K562 (cell line): ENCODE data around the gene MALRD1. TPM values are rescaled to one million over a fixed set of nuclear protein-coding genes. Genes with fewer than 3 reads are reported as not detected.

Experiments
- ATAC-seq: fragments of 200-7000 bp; cut with Tn5 transposase; 3 replicates; pipeline ENCODE4 v1.9.1; 2020; ENCODE audit warnings: moderate library complexity
- BruUV-seq: library from RNA; stranded (reverse); fragments of 400-500 nt; replicated peaks from 2 replicates; lab custom pipeline; 2021; lab: Mats Ljungman, UMichigan
- CTCF ChIA-PET: fragments of 300-600 bp; formaldehyde crosslinking; extraction: SDS; loops from one replicate; lab custom pipeline; 2021; ENCODE audit warnings: low intra/inter-chr PET ratio; lab: Yijun Ruan, JAX
- POLR2A ChIA-PET: fragments of 300-600, 350-650 bp; sonication (Branson Sonifier 250); formaldehyde crosslinking; extraction: SDS; loops from one replicate; lab custom pipeline; 2021; ENCODE audit warnings: antibody characterized with exemption, inconsistent platforms; lab: Yijun Ruan, JAX
- DNase-seq, 4 experiments: peaks; one replicate each; pipeline versions ENCODE4 v3.0.0 to v3.0.0-alpha.2; 2011 to 2018; ENCODE audit warnings: low spot score in 3 of 4, mixed read lengths in 3 of 4; ENCODE audit errors: extremely low read depth in 1 of 4
- FAIRE-seq: peaks from 2 replicates; lab custom pipeline; 2011; peaks lifted over from hg19 to GRCh38; lab: Jason Lieb, UNC
- H2AFZ ChIP-seq: 2 replicates; pipeline ENCODE4 v1.6.0; 2011; ENCODE audit warnings: low read depth, low read length, control low read depth, inconsistent platforms
- H3K27ac ChIP-seq: fragments of 200-600 bp; 3 replicates; pipeline ENCODE4 v1.8.0; 2011; ENCODE audit warnings: low read depth, mild to moderate bottlenecking, control low read depth, inconsistent platforms, low read length, moderate library complexity, mixed read lengths; ENCODE audit errors: extremely low read depth
- H3K27me3 ChIP-seq, 2 experiments: fragments of 300-600 bp in 1 of 2; 2 replicates in 1 of 2; 3 replicates in 1 of 2; pipeline versions ENCODE4 v1.6.0 to v1.8.0; 2011; ENCODE audit warnings: inconsistent platforms in 2 of 2, low read length in 2 of 2, mild to moderate bottlenecking in 1 of 2, mixed read lengths in 1 of 2, moderate library complexity in 1 of 2; ENCODE audit not compliant: control insufficient read depth in 2 of 2, insufficient read depth in 2 of 2
- H3K36me3 ChIP-seq: fragments of 300-600 bp; 3 replicates; pipeline ENCODE4 v1.8.0; 2011; ENCODE audit warnings: mild to moderate bottlenecking, low read length, inconsistent platforms; ENCODE audit not compliant: control insufficient read depth, insufficient read depth
- H3K4me1 ChIP-seq, 2 experiments: fragments of 200-600 bp in 1 of 2; replicated peaks in 1 of 2; 2 replicates in 1 of 2; 3 replicates in 1 of 2; pipeline versions ENCODE4 v1.5.1 to v1.8.0; 2011; ENCODE audit warnings: inconsistent platforms in 2 of 2, low read length in 2 of 2, mild to moderate bottlenecking in 1 of 2, mixed read lengths in 1 of 2, moderate library complexity in 1 of 2; ENCODE audit not compliant: control insufficient read depth in 2 of 2, insufficient read depth in 2 of 2
- H3K4me2 ChIP-seq: 2 replicates; pipeline ENCODE4 v1.6.1; 2011; ENCODE audit warnings: low read length, control low read depth, inconsistent platforms, mixed read lengths; ENCODE audit not compliant: insufficient read depth
- H3K4me3 ChIP-seq: fragments of 200-600 bp; sonication (generic), shearing (Covaris generic); 2 replicates; pipeline ENCODE4 v1.5.1; 2016; ENCODE audit warnings: control low read depth, inconsistent platforms
- H3K79me2 ChIP-seq: fragments of 200-600 bp; 3 replicates; pipeline ENCODE4 v1.8.0; 2011; ENCODE audit warnings: low read length, inconsistent platforms; ENCODE audit not compliant: control insufficient read depth, insufficient read depth
- H3K9ac ChIP-seq, 2 experiments: 2 replicates each; pipeline versions ENCODE4 v1.6.0 to v1.6.1; 2011; ENCODE audit warnings: low read depth in 2 of 2, low read length in 2 of 2, control low read depth in 1 of 2, inconsistent platforms in 1 of 2, mild to moderate bottlenecking in 1 of 2, mixed read lengths in 1 of 2; ENCODE audit not compliant: insufficient read depth in 1 of 2
- H3K9me1 ChIP-seq: one replicate; pipeline ENCODE4 v1.6.0; 2011; ENCODE audit warnings: inconsistent platforms, mild to moderate bottlenecking, low read length, moderate library complexity; ENCODE audit not compliant: control insufficient read depth, insufficient read depth
- H3K9me3 ChIP-seq: replicated peaks from 2 replicates; pipeline ENCODE4 v1.5.1; 2011; ENCODE audit warnings: low read depth, low read length, inconsistent platforms; ENCODE audit not compliant: control insufficient read depth, insufficient read depth
- H4K20me1 ChIP-seq: replicated peaks from 2 replicates; pipeline ENCODE4 v1.6.1; 2011; ENCODE audit warnings: low read length, inconsistent platforms, mixed read lengths; ENCODE audit not compliant: control insufficient read depth, insufficient read depth
- ADNP ChIP-seq: fragments of 200-800 bp; sonication (Bioruptor generic); IDR thresholded peaks from 2 replicates; pipeline ENCODE4 v1.6.1; 2016; ENCODE audit warnings: missing genetic modification characterization, missing compliant biosample characterization
- GABPB2 ChIP-seq: fragments of 250-450 bp; sonication (Bioruptor Pico); conservative IDR thresholded peaks from 2 replicates; pipeline ENCODE4 v1.5.1; 2021; ENCODE audit warnings: mild to moderate bottlenecking
- HDAC8 ChIP-seq: fragments of 450-650 bp; IDR thresholded peaks from 2 replicates; pipeline ENCODE4 v1.6.1; 2016; ENCODE audit warnings: mild to moderate bottlenecking, missing genetic modification characterization, moderate library complexity, missing compliant biosample characterization
- MTA1 ChIP-seq: fragments of 450-650 bp; IDR thresholded peaks from 2 replicates; pipeline ENCODE4 v1.6.1; 2017; ENCODE audit warnings: borderline replicate concordance
- NCOA1 ChIP-seq: fragments of 450-650 bp; IDR thresholded peaks from 2 replicates; pipeline ENCODE4 v1.6.1; 2016; ENCODE audit warnings: low read depth
- PURB ChIP-seq: sonication (generic); formaldehyde crosslinking; IDR thresholded peaks from 2 replicates; pipeline ENCODE4 v1.9.0; 2021; ENCODE audit warnings: low read depth, mild to moderate bottlenecking, missing genetic modification reagents
- RBM17 ChIP-seq: fragments of 200-400 bp; formaldehyde crosslinking; IDR thresholded peaks from 2 replicates; pipeline ENCODE4 v1.6.1; 2017; ENCODE audit warnings: low read depth, mild to moderate bottlenecking, low read length, borderline replicate concordance
- RFX1 ChIP-seq: fragments of 450-650 bp; IDR thresholded peaks from 2 replicates; pipeline ENCODE4 v1.6.1; 2016; ENCODE audit warnings: mild to moderate bottlenecking, moderate library complexity
- SMARCA5 ChIP-seq: fragments of 450-650 bp; IDR thresholded peaks from 2 replicates; pipeline ENCODE4 v1.6.1; 2016
- ZBED1 ChIP-seq: IDR thresholded peaks from 2 replicates; pipeline ENCODE4 v1.6.1; 2014
- ZC3H4 ChIP-seq: sonication (generic); formaldehyde crosslinking; IDR thresholded peaks from 2 replicates; pipeline ENCODE4 v1.9.0; 2021; ENCODE audit warnings: missing genetic modification reagents, borderline replicate concordance
- ZNF239 ChIP-seq: fragments of 250-450 bp; sonication (Bioruptor Pico); IDR thresholded peaks from 2 replicates; pipeline ENCODE4 v1.4.0; 2020; ENCODE audit warnings: mild to moderate bottlenecking
- ZNF444 ChIP-seq: fragments of 250-450 bp; sonication (Bioruptor Pico); IDR thresholded peaks from 2 replicates; pipeline ENCODE4 v1.4.0; 2020; ENCODE audit warnings: mild to moderate bottlenecking, moderate library complexity
- WGBS: fragments of 100-300 bp; shearing (Covaris generic); methylation state at CpG from one replicate; pipeline ENCODE4 v1.1.6; 2016; ENCODE audit warnings: low coverage, mixed read lengths; ENCODE audit not compliant: insufficient coverage; ENCODE audit errors: missing lambda C conversion rate; 5-methylcytosine and 5-hydroxymethylcytosine counted together
- in situ Hi-C: fragments of 300-500 bp; cut with MboI; formaldehyde crosslinking; loops from 4 replicates; pipeline ENCODE4 v1.15.0; 2018; ENCODE audit warnings: inconsistent platforms, mixed read lengths
- intact Hi-C: fragments of 100-400 bp; cut with micrococcal nuclease; formaldehyde crosslinking; loops from 2 replicates; pipeline ENCODE4 v1.14.2; 2022
- polyA plus RNA-seq, 8 experiments: library from polyadenylated mRNA; depleted of rRNA in 4 of 8; stranded (reverse) in 5 of 8; unstranded in 3 of 8; fragments of >200 nt; fragmentation: Nextera tagmentation in 2 of 8; fragmentation: Illumina TruSeq in 1 of 8; extraction: Ambion mirVana in 2 of 8; extraction: Trizol in 1 of 8; gene quantifications; 2 replicates each; pipeline versions ENCODE4 v1.2.1 to v1.2.3, GENCODE V29; 2011 to 2014; ENCODE audit warnings: inconsistent platforms in 1 of 8, missing spikeins in 1 of 8
- total RNA-seq, 7 experiments: library from RNA; depleted of rRNA in 6 of 7; stranded (reverse); fragments of >200 nt in 6 of 7; fragmentation: Illumina TruSeq in 2 of 7; extraction: Trizol in 2 of 7; gene quantifications; 2 replicates each; pipeline versions ENCODE4 v1.2.1 to v1.2.3, GENCODE V29; 2011 to 2021; ENCODE audit warnings: low replicate concordance in 1 of 7
- TF ChIP-seq, protein P1 (sequence below): fragments of 450-650 bp; IDR thresholded peaks from 2 replicates; pipeline ENCODE4 v1.6.1; 2016; ENCODE audit warnings: mild to moderate bottlenecking
- TF ChIP-seq, protein P2 (sequence below): fragments of 450-650 bp; formaldehyde crosslinking; IDR thresholded peaks from 2 replicates; pipeline ENCODE4 v1.4.0; 2022; ENCODE audit warnings: missing genetic modification characterization
- TF ChIP-seq, protein P3 (sequence below): sonication (generic); formaldehyde crosslinking; IDR thresholded peaks from 2 replicates; pipeline ENCODE4 v1.8.0; 2022; ENCODE audit warnings: mild to moderate bottlenecking, missing genetic modification reagents

Gene MALRD1
- total and polyA plus RNA-seq, 9 of the 15 experiments (the other 6 are each of a cell fraction or from before 2014, with no cell fraction given), result not detected

DNA sequence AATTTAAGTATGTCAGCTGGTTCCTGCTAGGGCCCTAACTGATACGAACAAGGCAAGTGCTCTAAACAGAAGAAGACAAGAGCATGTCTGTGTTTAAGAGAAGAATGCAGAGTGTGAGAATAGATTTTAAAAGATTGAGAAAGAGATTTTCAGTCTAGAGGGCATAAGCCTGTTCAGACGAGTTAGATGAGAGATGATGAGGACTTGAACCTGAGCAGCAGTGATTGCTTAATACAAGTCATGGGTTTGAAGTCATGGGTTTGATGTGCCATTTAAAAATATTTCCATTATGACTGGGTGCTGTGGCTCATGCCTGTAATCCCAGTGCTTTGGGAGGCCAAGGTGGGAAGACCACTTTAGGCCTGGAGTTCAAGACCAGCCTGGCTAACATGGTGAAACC is 658.8 kb downstream of the MALRD1 start:
- Histone ChIP-seq H3K4me3 (no peak overlapping the region), H3K36me3 (no peaks in the 10 kb centered on the region), H3K9me3 (no peaks in the 10 kb centered on the region), H3K9me1 (no peaks in the 10 kb centered on the region), H3K27ac (no peak overlapping the region), H4K20me1 (no peaks in the 10 kb centered on the region), H3K79me2 (no peaks in the 10 kb centered on the region), H3K4me1 (no peaks in the 10 kb centered on the region), H2AFZ (no peak overlapping the region), H3K4me2 (no peak overlapping the region), H3K27me3 (no peaks in the 10 kb centered on the region), H3K9ac (no peak overlapping the region)
- intact Hi-C loops, result no loop called here
- no TSS peak for BruUV-seq
- in situ Hi-C loops, result no loop called here
- FAIRE-seq, result no peak
- TF ChIP-seq ZC3H4 (CRISPR knock-in tag) (no peak), MTA1 (no peak)
- ATAC-seq, result no peak
- 0% methylated on average over 2 of the region's 2 CpGs for WGBS
- ChIA-PET POLR2A (no interaction called here), CTCF (no interaction called here)
- no peak for DNase-seq

DNA sequence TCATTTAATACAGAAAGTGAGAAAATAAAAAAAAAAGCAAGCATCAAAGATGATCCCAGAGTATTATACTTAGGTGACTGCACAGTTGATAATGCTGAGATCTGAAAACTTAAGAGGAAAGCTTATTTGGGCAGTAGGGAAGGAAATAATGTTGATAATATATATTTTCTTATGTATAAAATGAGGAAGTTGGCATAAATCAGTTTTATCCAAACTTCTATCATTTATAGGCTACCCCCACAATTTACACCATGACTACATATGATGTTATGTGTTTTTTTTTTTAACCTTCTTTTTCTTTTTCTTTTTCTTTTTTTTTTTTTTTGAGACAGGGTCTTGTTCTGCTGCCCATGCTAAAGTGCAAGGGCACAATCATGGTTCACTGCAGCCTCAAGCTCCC is 659.4 kb downstream of the MALRD1 start:
- Histone ChIP-seq H3K27me3 (no peaks in the 10 kb centered on the region), H3K9me3 (no peaks in the 10 kb centered on the region), H3K4me1 (no peaks in the 10 kb centered on the region), H3K9me1 (no peaks in the 10 kb centered on the region), H3K79me2 (no peaks in the 10 kb centered on the region), H3K4me2 (no peak overlapping the region), H4K20me1 (no peaks in the 10 kb centered on the region), H3K9ac (no peak overlapping the region), H2AFZ (no peak overlapping the region), H3K4me3 (no peak overlapping the region), H3K27ac (no peak overlapping the region), H3K36me3 (no peaks in the 10 kb centered on the region)
- ATAC-seq (no peak), DNase-seq (no peak), FAIRE-seq (no peak)
- POLR2A ChIA-PET, result no interaction called here
- no TSS peak for BruUV-seq
- CTCF ChIA-PET, result no interaction called here
- in situ Hi-C loops (no loop called here), intact Hi-C loops (no loop called here)
- no peak for TF ChIP-seq HDAC8
- no peak for TF ChIP-seq RBM17
- TF ChIP-seq, protein P1, sequence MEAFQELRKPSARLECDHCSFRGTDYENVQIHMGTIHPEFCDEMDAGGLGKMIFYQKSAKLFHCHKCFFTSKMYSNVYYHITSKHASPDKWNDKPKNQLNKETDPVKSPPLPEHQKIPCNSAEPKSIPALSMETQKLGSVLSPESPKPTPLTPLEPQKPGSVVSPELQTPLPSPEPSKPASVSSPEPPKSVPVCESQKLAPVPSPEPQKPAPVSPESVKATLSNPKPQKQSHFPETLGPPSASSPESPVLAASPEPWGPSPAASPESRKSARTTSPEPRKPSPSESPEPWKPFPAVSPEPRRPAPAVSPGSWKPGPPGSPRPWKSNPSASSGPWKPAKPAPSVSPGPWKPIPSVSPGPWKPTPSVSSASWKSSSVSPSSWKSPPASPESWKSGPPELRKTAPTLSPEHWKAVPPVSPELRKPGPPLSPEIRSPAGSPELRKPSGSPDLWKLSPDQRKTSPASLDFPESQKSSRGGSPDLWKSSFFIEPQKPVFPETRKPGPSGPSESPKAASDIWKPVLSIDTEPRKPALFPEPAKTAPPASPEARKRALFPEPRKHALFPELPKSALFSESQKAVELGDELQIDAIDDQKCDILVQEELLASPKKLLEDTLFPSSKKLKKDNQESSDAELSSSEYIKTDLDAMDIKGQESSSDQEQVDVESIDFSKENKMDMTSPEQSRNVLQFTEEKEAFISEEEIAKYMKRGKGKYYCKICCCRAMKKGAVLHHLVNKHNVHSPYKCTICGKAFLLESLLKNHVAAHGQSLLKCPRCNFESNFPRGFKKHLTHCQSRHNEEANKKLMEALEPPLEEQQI, result no peak
- TF ChIP-seq SMARCA5, result no peak
- TF ChIP-seq ADNP, result no peak
- no peak for TF ChIP-seq GABPB2
- TF ChIP-seq ZBED1, result no peak
- TF ChIP-seq, protein P2, sequence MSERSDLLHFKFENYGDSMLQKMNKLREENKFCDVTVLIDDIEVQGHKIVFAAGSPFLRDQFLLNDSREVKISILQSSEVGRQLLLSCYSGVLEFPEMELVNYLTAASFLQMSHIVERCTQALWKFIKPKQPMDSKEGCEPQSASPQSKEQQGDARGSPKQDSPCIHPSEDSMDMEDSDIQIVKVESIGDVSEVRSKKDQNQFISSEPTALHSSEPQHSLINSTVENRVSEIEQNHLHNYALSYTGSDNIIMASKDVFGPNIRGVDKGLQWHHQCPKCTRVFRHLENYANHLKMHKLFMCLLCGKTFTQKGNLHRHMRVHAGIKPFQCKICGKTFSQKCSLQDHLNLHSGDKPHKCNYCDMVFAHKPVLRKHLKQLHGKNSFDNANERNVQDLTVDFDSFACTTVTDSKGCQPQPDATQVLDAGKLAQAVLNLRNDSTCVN (CRISPR knock-in tag), result no peak
- no peak for TF ChIP-seq ZNF444
- no peak for TF ChIP-seq NCOA1
- TF ChIP-seq RFX1, result no peak
- TF ChIP-seq ZNF239 (CRISPR knock-in tag), result no peak
- no peak for TF ChIP-seq PURB
- TF ChIP-seq, protein P3, sequence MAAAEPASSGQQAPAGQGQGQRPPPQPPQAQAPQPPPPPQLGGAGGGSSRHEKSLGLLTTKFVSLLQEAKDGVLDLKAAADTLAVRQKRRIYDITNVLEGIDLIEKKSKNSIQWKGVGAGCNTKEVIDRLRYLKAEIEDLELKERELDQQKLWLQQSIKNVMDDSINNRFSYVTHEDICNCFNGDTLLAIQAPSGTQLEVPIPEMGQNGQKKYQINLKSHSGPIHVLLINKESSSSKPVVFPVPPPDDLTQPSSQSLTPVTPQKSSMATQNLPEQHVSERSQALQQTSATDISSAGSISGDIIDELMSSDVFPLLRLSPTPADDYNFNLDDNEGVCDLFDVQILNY (CRISPR knock-in tag), result no peak
